ENCODE data around the gene HIBCH. TPM values are rescaled to one million over a fixed set of nuclear protein-coding genes. Genes with fewer than 3 reads are reported as not detected.

The HIBCH gene
- total and polyA plus RNA-seq, 2 of the 4 experiments (the other 2 are of a cell fraction): 8.8 to 11.9 TPM

DNA sequence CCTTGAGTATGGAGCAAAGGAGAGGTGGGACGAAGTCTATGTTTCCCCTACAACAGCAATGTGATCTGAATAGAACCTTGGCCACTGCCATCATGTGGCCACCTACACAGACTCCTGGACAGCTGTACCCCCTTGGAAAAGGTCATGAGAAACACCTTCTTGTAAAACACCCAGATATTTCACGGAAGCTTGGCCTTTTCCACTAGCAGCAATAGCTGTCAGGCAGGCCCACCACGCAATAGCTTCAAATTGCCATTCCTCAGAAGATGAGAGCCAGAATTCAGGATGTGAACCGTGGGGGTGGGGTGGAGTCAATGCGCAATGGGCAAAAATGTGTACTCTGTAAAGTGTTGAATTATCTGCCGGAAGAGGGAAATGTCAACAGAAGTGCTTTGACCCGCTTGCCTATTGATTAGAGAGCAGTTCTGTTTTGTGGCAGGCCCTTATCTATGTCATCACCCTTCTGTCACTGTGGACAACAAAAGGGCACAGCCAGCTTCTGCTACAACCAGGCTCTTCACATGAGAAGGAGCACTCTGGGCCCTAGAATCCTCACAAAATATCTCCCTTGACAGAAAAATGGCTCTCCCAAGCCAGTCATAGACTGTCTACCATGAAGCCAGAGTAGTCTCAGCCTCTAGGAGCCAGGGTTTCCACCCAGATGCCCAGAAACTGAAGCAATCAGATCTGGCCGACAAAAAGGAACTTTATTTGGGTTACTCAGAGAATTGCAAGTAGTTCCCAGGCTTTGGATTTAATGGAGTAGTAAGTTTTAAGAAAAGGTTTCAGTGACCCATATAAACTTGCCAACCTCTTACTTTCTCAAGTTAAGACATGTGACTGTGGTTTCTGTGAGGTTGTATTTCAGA lies 33.3 kb upstream of the HIBCH start:
- Histone ChIP-seq H4K20me1 (ENCODE audit: insufficient read depth, low read length) (0 out of 2 replicates have a peak, but pooled peaks cover 6% of the 10 kb centered on the region), H3K18ac (ENCODE audit: low read depth, low read length) (0 out of 2 replicates have a peak overlapping the region, but pooled peaks have one; percentile 12), H3K36me3 (ENCODE audit: control insufficient read depth, insufficient read depth, low read length) (no peaks in the 10 kb centered on the region), H4K91ac (ENCODE audit: insufficient read depth, low read depth, low read length) (no peak overlapping the region), H2AFZ (replicated peaks; ENCODE audit: low read length, poor library complexity) (no peak overlapping the region), H2AK5ac (ENCODE audit: low read depth, low read length) (no peak overlapping the region), H3K4ac (ENCODE audit: low read depth, low read length) (no peak overlapping the region), H3K9me1 (ENCODE audit: insufficient read depth, low read length) (peaks cover 23% of the 10 kb centered on the region), H3K9ac (ENCODE audit: low read depth, low read length) (no peak overlapping the region), H3K56ac (ENCODE audit: extremely low read depth, insufficient read depth, low read length) (no peak overlapping the region), H3K9me3 (ENCODE audit: control insufficient read depth, insufficient read depth, low read length) (no peaks in the 10 kb centered on the region), H4K8ac (ENCODE audit: low read depth in 2 of 2, low read length in 2 of 2) (no peak overlapping the region), H2BK5ac (ENCODE audit: low read depth, low read length, poor library complexity, severe bottlenecking) (no peak overlapping the region), H3K23ac (ENCODE audit: low read depth, low read length) (no peak overlapping the region), H3K14ac (replicated peaks; ENCODE audit: low read depth, low read length) (no peak overlapping the region), H3K4me3 (ENCODE audit: insufficient read depth, low read depth, low read length) (no peak overlapping the region), H3K27ac (ENCODE audit: insufficient read depth, low read length) (no peak overlapping the region), H3K79me1 (ENCODE audit: low read depth in 1 of 2, low read length in 2 of 2) (peaks cover 12 to 49% of the 10 kb centered on the region in 2 experiments), H3K27me3 (ENCODE audit: control insufficient read depth, insufficient read depth, low read length) (no peaks in the 10 kb centered on the region), H2BK15ac (ENCODE audit: low read depth, low read length) (no peak overlapping the region), H2BK120ac (ENCODE audit: low read depth, low read length) (no peak overlapping the region), H2AK9ac (replicated peaks; ENCODE audit: low read depth, low read length, poor library complexity) (peak overlapping the region; percentile 16), H3K4me1 (ENCODE audit: control insufficient read depth, insufficient read depth, low read length) (peaks cover 4% of the 10 kb centered on the region; the same call in 1 of the 2 replicates), H2BK20ac (ENCODE audit: low read depth, low read length) (no peak overlapping the region), H4K5ac (ENCODE audit: low read depth, low read length) (no peak overlapping the region), H3K4me2 (ENCODE audit: low read depth, low read length) (no peak overlapping the region)
- intact Hi-C loops (cut with micrococcal nuclease) (loop anchor here (10.0 kb wide), 1 partner anchor 452 kb away; no protein-coding TSS in a partner anchor), in situ Hi-C loops (cut with MboI; ENCODE audit: low sequenced_read_pairs) (no loop called here), dilution Hi-C loops (cut with HindIII; ENCODE audit: low sequenced_read_pairs, unreplicated experiment) (no loop called here)
- TF ChIP-seq MXI1 (IDR thresholded peaks at IDR 0.05; ENCODE audit: borderline replicate concordance, low read depth, low read length) (no peak), RFX5 (IDR thresholded peaks at IDR 0.05; ENCODE audit: low read depth, low read length) (no peak), MAZ (IDR thresholded peaks at IDR 0.05; ENCODE audit: borderline replicate concordance, low read depth, low read length) (no peak), MAFK (IDR thresholded peaks at IDR 0.05; ENCODE audit: low read depth, low read length) (no peak), CEBPB (IDR thresholded peaks at IDR 0.05; ENCODE audit: low read depth, low read length) (no peak), FOS (IDR thresholded peaks at IDR 0.05; ENCODE audit: low read depth, low read length) (no peak), CHD1 (IDR thresholded peaks at IDR 0.05; ENCODE audit: low read depth, low read length) (no peak), NFE2L2 (IDR thresholded peaks at IDR 0.05; ENCODE audit: low read depth, low read length) (no peak)
- TF ChIP-seq, protein P1, sequence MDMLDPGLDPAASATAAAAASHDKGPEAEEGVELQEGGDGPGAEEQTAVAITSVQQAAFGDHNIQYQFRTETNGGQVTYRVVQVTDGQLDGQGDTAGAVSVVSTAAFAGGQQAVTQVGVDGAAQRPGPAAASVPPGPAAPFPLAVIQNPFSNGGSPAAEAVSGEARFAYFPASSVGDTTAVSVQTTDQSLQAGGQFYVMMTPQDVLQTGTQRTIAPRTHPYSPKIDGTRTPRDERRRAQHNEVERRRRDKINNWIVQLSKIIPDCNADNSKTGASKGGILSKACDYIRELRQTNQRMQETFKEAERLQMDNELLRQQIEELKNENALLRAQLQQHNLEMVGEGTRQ (IDR thresholded peaks at IDR 0.05; ENCODE audit: low read depth, low read length): no peak
- TF ChIP-seq, protein P2, sequence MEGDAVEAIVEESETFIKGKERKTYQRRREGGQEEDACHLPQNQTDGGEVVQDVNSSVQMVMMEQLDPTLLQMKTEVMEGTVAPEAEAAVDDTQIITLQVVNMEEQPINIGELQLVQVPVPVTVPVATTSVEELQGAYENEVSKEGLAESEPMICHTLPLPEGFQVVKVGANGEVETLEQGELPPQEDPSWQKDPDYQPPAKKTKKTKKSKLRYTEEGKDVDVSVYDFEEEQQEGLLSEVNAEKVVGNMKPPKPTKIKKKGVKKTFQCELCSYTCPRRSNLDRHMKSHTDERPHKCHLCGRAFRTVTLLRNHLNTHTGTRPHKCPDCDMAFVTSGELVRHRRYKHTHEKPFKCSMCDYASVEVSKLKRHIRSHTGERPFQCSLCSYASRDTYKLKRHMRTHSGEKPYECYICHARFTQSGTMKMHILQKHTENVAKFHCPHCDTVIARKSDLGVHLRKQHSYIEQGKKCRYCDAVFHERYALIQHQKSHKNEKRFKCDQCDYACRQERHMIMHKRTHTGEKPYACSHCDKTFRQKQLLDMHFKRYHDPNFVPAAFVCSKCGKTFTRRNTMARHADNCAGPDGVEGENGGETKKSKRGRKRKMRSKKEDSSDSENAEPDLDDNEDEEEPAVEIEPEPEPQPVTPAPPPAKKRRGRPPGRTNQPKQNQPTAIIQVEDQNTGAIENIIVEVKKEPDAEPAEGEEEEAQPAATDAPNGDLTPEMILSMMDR (conservative IDR thresholded peaks at IDR 0.05; ENCODE audit: low read depth, low read length): no peak
- TF ChIP-seq, protein P3, sequence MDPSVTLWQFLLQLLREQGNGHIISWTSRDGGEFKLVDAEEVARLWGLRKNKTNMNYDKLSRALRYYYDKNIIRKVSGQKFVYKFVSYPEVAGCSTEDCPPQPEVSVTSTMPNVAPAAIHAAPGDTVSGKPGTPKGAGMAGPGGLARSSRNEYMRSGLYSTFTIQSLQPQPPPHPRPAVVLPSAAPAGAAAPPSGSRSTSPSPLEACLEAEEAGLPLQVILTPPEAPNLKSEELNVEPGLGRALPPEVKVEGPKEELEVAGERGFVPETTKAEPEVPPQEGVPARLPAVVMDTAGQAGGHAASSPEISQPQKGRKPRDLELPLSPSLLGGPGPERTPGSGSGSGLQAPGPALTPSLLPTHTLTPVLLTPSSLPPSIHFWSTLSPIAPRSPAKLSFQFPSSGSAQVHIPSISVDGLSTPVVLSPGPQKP (IDR thresholded peaks at IDR 0.05; ENCODE audit: borderline replicate concordance, low read depth, low read length): no peak
- ChIA-PET CTCF (interaction anchor here (1.4 kb wide), 1 partner anchor 8 kb away, joined by 3 read pairs; no protein-coding TSS in a partner anchor), POLR2A (ENCODE audit: unreplicated experiment) (no interaction called here)
- WGBS, 2 experiments (ENCODE audit: extremely low coverage in 2 of 2, insufficient read length in 1 of 2): 60% methylated on average over 3 of the region's 8 CpGs; no CpG with 5 or more reads in 1 of the 2 experiments
- DNase-seq (no peak), ATAC-seq (ENCODE audit: low read depth) (no peak)
- BruUV-seq (replicated peaks): no TSS peak
